CD4-positive, CD25-positive, alpha-beta regulatory T cell (primary cell): ENCODE results near the gene COX7A2. TPM values are rescaled to one million over a fixed set of nuclear protein-coding genes. Genes with fewer than 3 reads are reported as not detected.
A peak's percentile ranks its signal among the peaks of the same experiment; 100 is the strongest.

Experiments
- ATAC-seq, 2 donors: fragments of 150-1000 bp; cut with Tn5 transposase; one replicate each; pipeline ENCODE4 v1.10.0; 2021; ENCODE audit warnings: low read depth in 2 of 2, moderate number of reproducible peaks in 2 of 2, moderate library complexity in 1 of 2
- DNase-seq, 3 donors: peaks; one replicate each; pipeline versions ENCODE4 v3.0.0 to v3.0.0-alpha.2; 2012 to 2022; ENCODE audit warnings: mixed read lengths in 1 of 3
- H3K27ac ChIP-seq: one replicate; pipeline ENCODE4 v1.7.0; 2013; ENCODE audit warnings: mild to moderate bottlenecking, low read length; ENCODE audit not compliant: insufficient read depth, poor library complexity, severe bottlenecking
- H3K27me3 ChIP-seq: one replicate; pipeline ENCODE4 v1.7.0; 2013; ENCODE audit warnings: low read length; ENCODE audit not compliant: control insufficient read depth, insufficient read depth
- H3K36me3 ChIP-seq: one replicate; pipeline ENCODE4 v1.7.0; 2013; ENCODE audit warnings: mild to moderate bottlenecking, low read length, moderate library complexity; ENCODE audit not compliant: control insufficient read depth, insufficient read depth
- H3K4me1 ChIP-seq: 2 replicates; pipeline ENCODE4 v1.7.0; 2013; ENCODE audit warnings: mild to moderate bottlenecking, low read length; ENCODE audit not compliant: insufficient read depth, control insufficient read depth, poor library complexity, severe bottlenecking
- H3K4me3 ChIP-seq: one replicate; pipeline ENCODE4 v1.7.0; 2013; ENCODE audit warnings: low read depth, mild to moderate bottlenecking, low read length, moderate library complexity
- H3K9me3 ChIP-seq, 2 experiments: 1 replicate in 1 of 2; 2 replicates in 1 of 2; pipeline ENCODE4 v1.7.0; 2013; ENCODE audit warnings: low read length in 2 of 2, mild to moderate bottlenecking in 1 of 2, moderate library complexity in 1 of 2; ENCODE audit not compliant: control insufficient read depth in 2 of 2
- H3K27ac Mint-ChIP-seq, 3 donors: one replicate each; pipeline ENCODE4 v1.8.0; 2020 to 2022; ENCODE audit warnings: mild to moderate bottlenecking in 3 of 3, mixed read lengths in 3 of 3, moderate library complexity in 2 of 3
- H3K27me3 Mint-ChIP-seq: one replicate; pipeline ENCODE4 v1.8.0; 2022; ENCODE audit warnings: mild to moderate bottlenecking, mixed read lengths
- H3K36me3 Mint-ChIP-seq: one replicate; pipeline ENCODE4 v1.8.0; 2020; ENCODE audit warnings: mixed read lengths
- H3K4me1 Mint-ChIP-seq, 4 donors: one replicate each; pipeline ENCODE4 v1.8.0; 2020 to 2022; ENCODE audit warnings: mixed read lengths in 4 of 4, mild to moderate bottlenecking in 1 of 4
- H3K4me3 Mint-ChIP-seq, 4 donors: one replicate each; pipeline ENCODE4 v1.8.0; 2020 to 2022; ENCODE audit warnings: mild to moderate bottlenecking in 4 of 4, mixed read lengths in 4 of 4, moderate library complexity in 3 of 4
- H3K9me3 Mint-ChIP-seq, 7 donors: one replicate each; pipeline ENCODE4 v1.8.0; 2020 to 2022; ENCODE audit warnings: mixed read lengths in 7 of 7, mild to moderate bottlenecking in 3 of 7, moderate library complexity in 2 of 7
- polyA plus RNA-seq, 4 donors: library from polyadenylated mRNA; unstranded; fragments of 300-500 nt; fragmentation: Illumina TruSeq; gene quantifications; one replicate each; pipeline ENCODE4 v1.2.3, GENCODE V29; 2021
- total RNA-seq: library from RNA; stranded (reverse); gene quantifications from one replicate; pipeline ENCODE4 v1.2.3, GENCODE V29; 2022

COX7A2 gene
- total and polyA plus RNA-seq, 5 donors from 2014 or later, result 216 to 1,158 (median 996) TPM

DNA sequence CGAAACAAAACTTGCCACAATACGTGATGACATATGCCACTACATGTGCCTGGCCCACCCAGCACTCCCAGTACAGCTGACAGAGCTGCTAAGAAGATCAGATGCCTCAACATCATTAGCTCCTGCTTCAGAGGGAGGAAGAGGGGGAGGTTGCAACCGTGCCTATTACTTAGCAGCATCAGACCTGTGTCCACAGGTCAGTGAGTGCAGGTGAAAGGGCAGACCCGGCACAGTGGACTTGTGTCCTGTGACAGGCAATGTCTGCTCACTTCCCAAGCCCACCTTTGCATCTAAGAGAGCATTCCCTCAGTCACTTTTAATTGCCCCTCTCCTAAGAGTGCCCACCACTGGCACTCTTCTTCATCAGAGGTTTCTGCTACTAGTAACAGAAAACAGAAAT, 28.3 kb downstream of the COX7A2 start:
- Mint-ChIP-seq H3K36me3 (no peaks in the 10 kb centered on the region), H3K27ac (no peak overlapping the region), H3K9me3 (no peaks in the 10 kb centered on the region), H3K4me1 (peaks cover 0 to 8% (median 3%) of the 10 kb centered on the region in 4 donors), H3K4me3 (no peak overlapping the region), H3K27me3 (peaks cover 50% of the 10 kb centered on the region)
- ATAC-seq (no peak), DNase-seq (no peak)
- H3K9me3 ChIP-seq, result no peaks in the 10 kb centered on the region
- H3K36me3 ChIP-seq, result no peaks in the 10 kb centered on the region
- H3K4me1 ChIP-seq, result no peaks in the 10 kb centered on the region
- peaks cover 11% of the 10 kb centered on the region for H3K27me3 ChIP-seq
- no peak overlapping the region for H3K4me3 ChIP-seq
- no peak overlapping the region for H3K27ac ChIP-seq

DNA sequence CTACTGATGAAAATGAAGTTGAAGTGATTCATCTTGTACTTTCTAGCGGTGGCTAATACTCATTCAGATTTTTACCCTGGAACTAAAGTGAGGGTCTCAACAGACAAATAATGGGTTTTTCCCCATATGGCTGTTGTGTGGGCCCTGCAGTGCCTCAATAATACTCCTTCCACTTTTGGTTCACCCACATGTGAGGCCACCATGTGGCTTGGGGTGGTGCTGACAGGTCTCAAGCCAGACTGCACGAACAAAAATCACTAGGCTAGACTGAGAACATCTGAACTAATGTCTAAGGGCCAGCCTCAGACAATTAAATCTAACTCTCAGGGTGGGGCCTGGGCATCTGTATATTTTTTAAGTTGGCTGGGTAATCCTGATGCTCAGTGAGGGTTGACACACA, 29.9 kb downstream of the COX7A2 start:
- H3K9me3 ChIP-seq, result no peaks in the 10 kb centered on the region
- peaks cover 4% of the 10 kb centered on the region for H3K4me1 ChIP-seq
- no peak overlapping the region for H3K4me3 ChIP-seq
- ATAC-seq (no peak), DNase-seq (no peak)
- no peaks in the 10 kb centered on the region for H3K36me3 ChIP-seq
- no peaks in the 10 kb centered on the region for H3K9me3 Mint-ChIP-seq
- H3K4me1 Mint-ChIP-seq, result peaks cover 5 to 17% (median 8%) of the 10 kb centered on the region in 4 donors
- no peaks in the 10 kb centered on the region for H3K36me3 Mint-ChIP-seq
- peaks cover 10% of the 10 kb centered on the region for H3K27me3 ChIP-seq
- peaks cover 52% of the 10 kb centered on the region for H3K27me3 Mint-ChIP-seq
- no peak overlapping the region for H3K4me3 Mint-ChIP-seq
- H3K27ac ChIP-seq, result no peak overlapping the region
- H3K27ac Mint-ChIP-seq, result no peak overlapping the region

DNA sequence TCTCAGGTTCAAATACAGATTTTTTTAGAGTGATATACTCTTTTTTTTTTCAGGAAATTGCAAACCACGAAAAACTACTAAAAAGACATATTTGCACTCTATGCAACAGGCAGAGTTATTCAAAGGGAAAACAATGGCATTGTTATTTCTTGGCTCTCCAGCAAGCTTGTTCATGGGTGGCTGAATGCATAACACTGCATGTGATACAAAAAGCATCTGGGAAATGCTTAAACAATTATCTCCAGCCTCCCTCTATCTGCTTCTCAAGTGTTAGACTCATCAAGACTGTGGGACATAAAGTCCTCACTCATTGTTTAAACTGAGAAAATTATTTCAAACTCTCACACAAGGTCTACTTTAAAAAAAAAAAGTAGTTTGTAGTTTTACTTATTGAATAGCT, 30.5 kb downstream of the COX7A2 start:
- no peak for DNase-seq
- H3K4me1 ChIP-seq, result peaks cover 10% of the 10 kb centered on the region
- H3K27me3 ChIP-seq, result peaks cover 13% of the 10 kb centered on the region
- H3K9me3 ChIP-seq, result no peaks in the 10 kb centered on the region
- no peak overlapping the region for H3K4me3 ChIP-seq
- no peak overlapping the region for H3K27ac Mint-ChIP-seq
- H3K9me3 Mint-ChIP-seq, result peaks cover 0 to under 1% (median 0%) of the 10 kb centered on the region in 7 donors
- ATAC-seq, result no peak
- no peaks in the 10 kb centered on the region for H3K36me3 ChIP-seq
- peaks cover 9 to 23% (median 12%) of the 10 kb centered on the region in 4 donors for H3K4me1 Mint-ChIP-seq
- H3K27me3 Mint-ChIP-seq, result peaks cover 56% of the 10 kb centered on the region
- no peak overlapping the region for H3K27ac ChIP-seq
- H3K4me3 Mint-ChIP-seq, result no peak overlapping the region
- H3K36me3 Mint-ChIP-seq, result no peaks in the 10 kb centered on the region

DNA sequence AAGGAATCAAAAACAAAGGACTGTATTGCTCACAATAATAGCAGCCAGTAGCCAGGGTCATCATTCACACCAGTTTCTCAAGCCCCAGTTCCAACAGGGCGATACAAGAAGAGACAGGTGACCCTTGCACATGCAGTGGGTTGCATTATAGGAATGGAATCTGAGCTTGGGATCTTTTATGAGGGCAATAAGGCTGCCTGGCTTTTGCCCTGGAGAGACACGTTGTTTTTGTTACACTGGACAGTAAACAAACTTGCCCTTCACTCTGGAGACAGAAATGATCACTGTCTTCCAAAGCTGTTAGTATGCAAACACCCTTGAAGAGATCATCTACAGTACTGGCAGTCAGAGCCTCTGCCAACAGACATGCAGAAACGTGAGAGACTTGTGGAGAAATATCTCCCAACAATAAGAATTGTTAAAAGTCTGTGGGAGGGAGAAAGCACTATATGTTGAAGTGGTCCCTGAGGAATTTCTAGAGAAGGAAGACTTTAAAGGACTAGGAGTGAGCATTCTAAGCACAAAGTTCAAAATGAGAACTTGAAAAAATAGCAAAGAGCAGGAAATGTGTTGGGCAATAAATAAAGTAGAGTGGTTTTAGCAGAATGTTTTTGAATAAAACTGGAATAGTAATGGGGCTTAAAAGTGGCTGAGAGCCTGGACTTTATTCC, 31.5 kb downstream of the COX7A2 start:
- DNase-seq (no peak), ATAC-seq (no peak)
- Mint-ChIP-seq H3K4me1 (peaks cover 12 to 27% (median 17%) of the 10 kb centered on the region in 4 donors), H3K36me3 (no peaks in the 10 kb centered on the region), H3K9me3 (peaks cover 0 to 2% (median 0%) of the 10 kb centered on the region in 7 donors), H3K27ac (no peak overlapping the region), H3K27me3 (peaks cover 56% of the 10 kb centered on the region), H3K4me3 (no peak overlapping the region)
- H3K36me3 ChIP-seq, result no peaks in the 10 kb centered on the region
- H3K4me1 ChIP-seq, result peaks cover 18% of the 10 kb centered on the region
- no peak overlapping the region for H3K27ac ChIP-seq
- no peak overlapping the region for H3K4me3 ChIP-seq
- no peaks in the 10 kb centered on the region for H3K9me3 ChIP-seq
- H3K27me3 ChIP-seq, result peaks cover 13% of the 10 kb centered on the region

DNA sequence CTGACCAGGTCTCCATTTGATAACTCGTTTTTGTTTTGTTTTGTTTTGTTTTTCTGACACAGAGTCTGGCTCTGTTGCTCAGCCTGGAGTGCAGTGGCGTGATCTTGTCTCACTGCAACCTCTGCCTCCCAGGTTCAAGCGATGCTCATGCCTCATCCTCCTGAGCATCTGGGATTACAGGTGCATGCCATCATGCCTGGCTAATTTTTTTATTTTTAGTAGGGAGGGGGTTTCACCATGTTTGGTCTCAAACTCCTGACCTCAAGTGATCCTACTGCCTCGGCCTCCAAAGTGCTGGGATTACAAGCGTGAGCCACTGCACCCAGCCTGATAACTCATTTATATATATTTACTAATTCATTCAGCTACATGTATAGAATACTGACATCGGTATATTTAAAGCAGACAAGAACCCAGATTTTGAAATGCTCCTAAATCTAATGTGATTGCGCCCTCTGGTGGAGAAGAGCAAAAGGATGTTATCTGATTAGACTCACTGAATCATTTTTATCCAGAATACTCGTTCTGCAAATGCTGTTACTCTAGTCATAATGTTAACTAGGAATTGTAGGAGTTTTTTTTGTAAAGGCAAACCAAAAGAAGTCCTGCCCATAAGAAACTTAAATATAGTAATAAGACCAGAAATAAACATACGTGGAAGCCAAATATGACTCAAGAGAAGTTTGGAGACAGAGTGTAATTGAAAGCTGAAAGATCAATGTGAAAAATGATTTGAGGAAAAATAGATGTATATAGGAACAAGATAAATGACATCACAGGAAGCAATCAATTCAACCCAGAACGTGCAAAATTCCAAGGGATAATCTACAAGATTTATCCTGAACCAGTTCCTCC, 32.5 kb downstream of the COX7A2 start:
- no peak for ATAC-seq

DNA sequence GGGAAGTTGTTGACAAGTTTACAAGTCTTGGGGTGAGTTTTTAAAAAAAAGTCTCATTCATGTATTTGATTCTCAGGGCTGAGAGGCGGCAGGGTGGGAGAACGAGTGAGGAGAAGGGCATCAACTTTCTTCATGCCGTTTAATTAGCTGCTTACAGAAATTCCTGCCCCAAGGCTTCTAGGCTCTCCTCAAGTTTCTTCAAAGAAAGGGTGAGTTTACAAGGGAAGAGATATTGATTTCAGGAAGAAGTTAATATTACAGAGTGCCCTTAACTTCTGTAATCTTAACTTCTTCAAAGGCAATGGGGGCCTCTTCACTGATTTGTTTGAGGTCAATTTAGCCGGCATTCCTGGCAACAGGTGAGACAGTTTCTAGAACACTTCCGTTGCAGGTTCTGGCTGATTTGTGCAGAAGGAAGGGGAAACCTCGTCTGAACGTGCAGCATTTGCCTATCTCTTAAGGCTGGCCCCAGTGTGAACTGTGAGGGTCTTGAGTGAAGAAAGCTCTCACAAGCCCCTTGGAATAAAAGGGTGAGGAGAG, 34.3 kb downstream of the COX7A2 start:
- Mint-ChIP-seq H3K27me3 (peaks cover 84% of the 10 kb centered on the region), H3K4me1 (peaks cover 12 to 51% (median 38%) of the 10 kb centered on the region in 4 donors), H3K36me3 (no peaks in the 10 kb centered on the region), H3K4me3 (peak overlapping the region in 3 of 4 donors; percentile 32 to 64 (median 64)), H3K27ac (no peak overlapping the region), H3K9me3 (peaks cover 0 to 2% (median 0%) of the 10 kb centered on the region in 7 donors)
- Histone ChIP-seq H3K4me3 (no peak overlapping the region), H3K9me3 (no peaks in the 10 kb centered on the region), H3K27me3 (peaks cover 16% of the 10 kb centered on the region), H3K27ac (no peak overlapping the region), H3K36me3 (no peaks in the 10 kb centered on the region), H3K4me1 (peaks cover 45% of the 10 kb centered on the region)
- DNase-seq (no peak), ATAC-seq (no peak)

More for the DNA sequence above, 32.5 kb downstream of the COX7A2 start:
- no peak overlapping the region for H3K4me3 Mint-ChIP-seq
- DNase-seq, result peak; percentile 33 to 74 (median 65)
- H3K27ac Mint-ChIP-seq, result no peak overlapping the region
- Histone ChIP-seq H3K9me3 (no peaks in the 10 kb centered on the region), H3K27ac (no peak overlapping the region), H3K4me3 (no peak overlapping the region), H3K27me3 (peaks cover 16% of the 10 kb centered on the region), H3K4me1 (peaks cover 27% of the 10 kb centered on the region), H3K36me3 (no peaks in the 10 kb centered on the region)
- H3K27me3 Mint-ChIP-seq, result peaks cover 65% of the 10 kb centered on the region
- peaks cover 12 to 36% (median 23%) of the 10 kb centered on the region in 4 donors for H3K4me1 Mint-ChIP-seq
- H3K36me3 Mint-ChIP-seq, result no peaks in the 10 kb centered on the region
- peaks cover 0 to 2% (median 0%) of the 10 kb centered on the region in 7 donors for H3K9me3 Mint-ChIP-seq

DNA sequence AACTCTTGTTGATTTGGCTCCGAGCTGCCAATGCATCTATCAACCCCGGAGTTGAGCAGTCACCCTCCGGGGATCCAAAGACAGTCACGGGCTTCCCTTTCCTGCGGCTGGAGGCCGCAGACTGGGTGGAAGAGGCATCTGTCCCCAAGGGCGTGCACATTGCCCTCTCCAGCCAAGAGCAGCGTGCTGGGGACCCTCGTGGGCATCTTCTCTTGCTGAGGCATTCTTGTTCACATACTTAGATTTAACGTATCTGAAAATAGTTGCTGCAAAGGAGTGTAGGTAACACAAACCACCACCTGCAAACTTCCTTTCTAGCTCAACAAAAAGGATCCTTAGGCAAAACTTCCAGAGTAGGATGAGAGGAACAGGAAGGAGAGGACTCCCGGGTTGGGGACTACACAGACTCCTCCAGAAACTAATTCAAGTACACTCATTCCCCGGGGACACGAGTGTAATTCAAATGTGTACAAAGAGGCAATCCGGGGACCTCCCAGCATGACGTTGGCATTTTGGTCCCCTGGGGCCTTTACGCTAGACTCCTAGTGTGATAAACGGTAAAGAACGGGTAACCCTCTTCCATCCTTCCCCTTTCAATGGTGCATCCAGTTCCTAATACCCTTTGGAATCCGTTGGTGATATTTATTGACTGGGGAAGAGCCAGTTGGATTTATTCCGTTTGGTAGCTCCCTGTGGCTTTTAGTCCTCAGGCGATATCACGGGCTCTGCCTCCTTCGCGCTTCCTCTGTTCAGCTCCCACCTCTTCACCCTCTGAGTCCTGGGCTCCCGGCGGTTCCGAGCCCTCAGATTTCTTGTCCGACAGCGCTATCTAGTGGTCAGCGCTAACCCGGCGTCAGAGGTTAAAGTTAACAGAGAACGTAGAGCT, 35.1 kb downstream of the COX7A2 start:
- no peaks in the 10 kb centered on the region for H3K36me3 Mint-ChIP-seq
- peaks cover 0 to 2% (median 0%) of the 10 kb centered on the region in 7 donors for H3K9me3 Mint-ChIP-seq
- H3K27me3 Mint-ChIP-seq, result peaks cover 87% of the 10 kb centered on the region
- Histone ChIP-seq H3K9me3 (no peaks in the 10 kb centered on the region), H3K4me1 (peaks cover 46% of the 10 kb centered on the region), H3K36me3 (no peaks in the 10 kb centered on the region), H3K27me3 (peaks cover 20% of the 10 kb centered on the region), H3K27ac (no peak overlapping the region), H3K4me3 (peak overlapping the region; percentile 53)
- H3K4me3 Mint-ChIP-seq, result peak overlapping the region; percentile 32 to 75 (median 64)
- DNase-seq (peak; percentile 61 to 80 (median 73)), ATAC-seq (peak; percentile 82 to 83)
- peaks cover 12 to 53% (median 40%) of the 10 kb centered on the region in 4 donors for H3K4me1 Mint-ChIP-seq
- no peak overlapping the region for H3K27ac Mint-ChIP-seq
